GM21717 (cell line): ENCODE measurements around the gene CEP128.

ENCODE experiments used
- ATAC-seq: cut with Tn5 transposase; IDR thresholded peaks from one replicate; pipeline ENCODE4 v1.9.1; 2021; ENCODE audit warnings: mild to moderate bottlenecking, moderate library complexity; ENCODE audit not compliant: unreplicated experiment

The CEP128 gene

DNA sequence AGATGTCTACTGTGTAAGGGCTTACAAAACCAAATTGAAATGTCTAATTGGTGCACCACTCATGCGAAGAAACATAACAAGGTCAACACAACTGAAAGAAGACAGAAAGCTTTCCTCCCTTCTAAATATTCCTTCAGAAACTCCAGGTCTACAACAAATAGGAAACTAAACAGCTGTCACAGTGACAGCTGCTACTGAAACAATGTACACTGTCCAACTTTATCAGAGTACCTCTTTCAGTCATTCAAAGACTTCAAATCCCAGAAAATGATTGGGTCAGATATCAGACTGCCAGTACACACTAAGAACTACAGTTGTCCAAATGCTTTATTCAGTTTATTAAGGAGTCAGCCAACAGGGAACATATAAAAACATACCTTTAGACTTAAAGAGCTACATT, 35.2 kb downstream of the CEP128 start:
- ATAC-seq, result no peak

DNA sequence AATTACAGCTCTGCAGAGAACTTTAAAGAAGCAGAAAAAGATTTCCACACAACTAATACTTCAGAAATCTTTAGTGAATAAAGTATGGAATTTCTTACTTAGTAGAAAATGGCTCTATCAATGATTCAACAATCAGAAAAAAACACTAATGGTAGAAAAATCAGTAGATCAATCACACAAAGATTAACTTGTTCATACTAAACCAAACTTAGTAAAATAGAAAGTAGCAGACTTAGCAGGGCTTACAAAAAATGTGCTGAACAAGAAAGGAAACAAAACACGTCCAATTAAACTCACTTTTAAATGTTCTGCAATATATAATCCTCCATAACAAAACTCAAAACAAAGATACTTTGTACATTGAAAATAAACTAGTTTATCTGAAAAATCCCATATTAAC, 38.9 kb downstream of the CEP128 start:
- ATAC-seq, result no peak

DNA sequence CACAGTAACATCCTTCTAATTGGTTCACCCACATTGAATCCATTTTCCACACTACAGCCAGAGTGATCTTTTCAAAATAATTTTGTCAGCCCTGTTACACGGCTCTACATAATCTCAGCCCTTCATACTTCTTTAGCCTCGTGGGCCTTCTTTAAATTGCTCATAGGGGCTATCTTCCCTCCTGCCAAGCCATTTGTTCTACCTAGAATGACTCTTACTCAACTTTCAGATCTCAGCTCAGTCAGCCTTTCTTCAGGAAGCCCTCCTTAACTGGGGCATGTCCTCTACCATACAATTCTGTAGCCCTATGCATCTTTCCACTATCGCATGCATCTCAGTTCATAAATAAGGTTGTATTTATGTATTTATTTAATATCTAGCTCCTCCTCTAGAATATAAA, 39.7 kb downstream of the CEP128 start:
- ATAC-seq, result no peak

DNA sequence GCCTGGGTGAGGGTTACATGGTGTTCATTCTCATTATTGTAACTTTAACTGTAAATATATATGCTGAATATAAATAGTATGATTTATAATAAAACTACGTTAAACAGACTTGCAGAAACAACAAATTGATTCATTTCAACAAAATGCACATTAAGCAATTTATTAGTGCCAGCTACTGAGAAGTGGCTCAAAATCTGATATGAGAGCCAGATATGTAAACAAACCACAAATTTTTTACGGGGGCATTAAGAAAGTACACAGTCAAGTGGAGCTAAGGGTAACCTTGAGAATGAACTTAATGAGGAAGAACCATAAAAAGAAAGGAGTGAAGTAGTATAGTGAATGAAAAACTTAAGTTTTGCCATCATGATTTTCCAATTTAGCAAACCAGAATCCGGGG, 40.3 kb downstream of the CEP128 start:
- no peak for ATAC-seq

DNA sequence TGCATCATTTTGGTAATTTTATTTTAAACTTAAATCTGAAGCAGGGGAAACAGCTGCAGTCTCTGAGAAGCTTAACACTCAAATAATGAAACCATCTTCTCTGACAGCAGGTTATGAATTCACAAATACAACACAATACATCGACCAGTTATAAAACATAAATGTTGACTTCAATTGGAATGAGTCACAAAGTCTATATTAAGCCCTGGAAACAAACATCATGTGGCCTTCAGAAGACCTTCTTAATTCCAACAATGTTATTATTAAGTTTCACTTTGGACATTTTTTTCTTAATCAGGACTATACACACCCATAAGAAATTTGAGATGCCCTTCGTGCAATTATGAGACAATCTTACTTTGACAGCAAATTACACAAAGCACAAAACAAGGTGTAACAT, 68.9 kb downstream of the CEP128 start:
- ATAC-seq, result no peak

DNA sequence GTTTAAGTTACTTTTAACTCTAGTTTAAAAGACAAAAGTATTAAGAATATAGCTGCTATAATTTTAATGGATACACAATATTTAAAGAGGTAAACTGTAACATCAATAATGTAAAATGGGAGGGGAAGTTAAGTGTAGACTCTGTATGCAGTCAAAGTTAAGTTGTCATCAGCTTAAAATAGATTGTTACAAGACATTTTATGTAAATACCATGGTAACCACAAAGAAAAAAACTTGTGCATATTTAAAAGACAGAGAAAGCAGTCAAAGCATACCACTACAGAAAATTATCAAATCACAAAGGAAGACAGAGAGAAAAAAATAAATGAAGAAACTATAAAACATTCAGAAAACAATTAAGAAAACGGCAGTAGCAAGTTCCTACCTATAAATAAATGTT, 73.3 kb downstream of the CEP128 start:
- ATAC-seq, result no peak

DNA sequence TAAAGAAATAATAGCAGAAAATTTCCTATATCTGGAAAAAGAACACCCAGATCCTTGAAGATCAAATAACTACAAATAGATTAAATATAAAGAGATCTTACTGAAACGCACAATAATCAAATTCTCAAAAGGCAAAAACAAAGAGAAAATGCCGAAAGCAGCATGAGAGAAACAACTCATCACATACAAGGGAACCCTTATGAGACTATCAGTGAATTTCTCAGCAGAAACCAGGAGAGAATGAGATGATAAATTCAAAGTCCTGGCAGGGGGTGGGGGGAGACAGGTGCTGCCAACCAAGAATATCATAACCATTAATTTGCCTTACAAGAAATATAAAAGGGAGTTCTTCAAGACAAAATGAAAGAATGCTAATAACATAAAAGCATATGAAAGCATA, 73.7 kb downstream of the CEP128 start:
- ATAC-seq, result no peak

DNA sequence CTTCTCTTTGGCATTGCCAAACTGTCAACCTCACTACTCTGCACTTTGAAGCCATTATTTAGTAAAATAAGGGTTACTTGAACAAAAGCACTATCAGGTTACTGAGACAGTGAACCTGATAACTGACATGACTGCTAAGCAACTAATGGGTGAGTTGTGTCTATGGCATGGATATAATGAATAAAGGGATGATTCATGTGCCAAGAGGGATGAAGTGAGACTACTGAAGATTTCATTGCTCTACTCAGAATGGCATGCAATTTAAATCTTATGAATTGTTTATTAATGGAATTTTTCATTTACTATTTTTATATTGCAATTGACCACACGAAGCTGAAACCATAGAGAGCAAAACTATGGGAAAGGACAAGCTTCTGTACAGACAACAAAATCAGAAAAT, 74.4 kb downstream of the CEP128 start:
- no peak for ATAC-seq

DNA sequence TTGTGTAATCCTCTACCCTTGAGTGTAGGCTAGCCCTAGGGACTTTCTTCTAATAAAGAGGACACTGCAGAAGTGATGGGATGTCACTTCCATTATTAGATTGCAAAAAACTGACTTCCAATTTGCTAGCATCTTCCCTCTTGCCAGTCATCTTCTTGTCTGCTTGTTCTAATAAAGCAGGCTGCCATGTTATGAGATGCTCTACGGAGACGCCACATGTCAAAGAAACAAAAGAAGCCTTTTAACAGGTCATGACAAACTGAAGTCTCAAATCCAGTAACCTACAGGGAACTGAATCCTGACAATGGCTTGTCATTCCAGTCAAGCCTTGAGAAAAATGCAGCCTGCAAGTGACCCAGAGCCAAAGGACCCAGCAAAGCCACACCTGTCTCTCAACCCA, 76.0 kb downstream of the CEP128 start:
- ATAC-seq, result no peak

DNA sequence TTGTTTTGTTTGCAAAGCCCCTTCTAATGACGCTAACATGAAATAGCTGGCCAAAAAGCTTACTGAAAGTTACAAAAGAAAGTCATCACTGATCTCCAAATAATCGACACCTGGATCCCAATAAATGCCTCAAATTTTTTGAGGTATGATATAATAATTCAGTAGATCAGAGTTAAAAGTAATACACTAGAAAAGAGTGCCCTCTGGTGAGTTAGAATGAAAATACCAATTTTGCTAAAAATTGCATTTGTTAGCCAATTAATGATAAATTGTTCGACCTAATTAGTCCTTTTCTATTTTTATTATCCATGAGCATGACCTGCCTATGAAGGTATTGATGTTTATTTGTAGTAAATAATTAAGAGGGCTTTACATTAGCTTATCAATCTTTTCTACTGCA, 78.6 kb downstream of the CEP128 start:
- no peak for ATAC-seq

DNA sequence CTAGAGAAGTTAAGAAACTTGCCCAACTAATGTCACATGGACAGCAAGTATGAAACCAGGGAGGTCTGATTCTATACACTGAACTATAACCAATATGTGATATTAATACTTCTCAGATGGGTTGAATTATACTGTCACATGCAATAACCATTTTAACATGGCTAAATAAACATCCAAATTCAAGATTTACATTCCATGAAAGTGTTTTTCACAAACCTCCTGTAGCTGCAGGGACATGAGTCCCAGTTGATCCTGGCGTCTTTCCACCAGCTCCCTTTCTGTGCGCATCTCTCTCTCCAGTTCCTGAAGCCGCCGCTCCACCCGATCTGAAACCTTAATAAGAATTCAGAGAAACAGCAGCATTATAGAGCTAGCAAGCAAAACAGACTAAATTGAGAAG, 79.0 kb downstream of the CEP128 start:
- ATAC-seq, result no peak

DNA sequence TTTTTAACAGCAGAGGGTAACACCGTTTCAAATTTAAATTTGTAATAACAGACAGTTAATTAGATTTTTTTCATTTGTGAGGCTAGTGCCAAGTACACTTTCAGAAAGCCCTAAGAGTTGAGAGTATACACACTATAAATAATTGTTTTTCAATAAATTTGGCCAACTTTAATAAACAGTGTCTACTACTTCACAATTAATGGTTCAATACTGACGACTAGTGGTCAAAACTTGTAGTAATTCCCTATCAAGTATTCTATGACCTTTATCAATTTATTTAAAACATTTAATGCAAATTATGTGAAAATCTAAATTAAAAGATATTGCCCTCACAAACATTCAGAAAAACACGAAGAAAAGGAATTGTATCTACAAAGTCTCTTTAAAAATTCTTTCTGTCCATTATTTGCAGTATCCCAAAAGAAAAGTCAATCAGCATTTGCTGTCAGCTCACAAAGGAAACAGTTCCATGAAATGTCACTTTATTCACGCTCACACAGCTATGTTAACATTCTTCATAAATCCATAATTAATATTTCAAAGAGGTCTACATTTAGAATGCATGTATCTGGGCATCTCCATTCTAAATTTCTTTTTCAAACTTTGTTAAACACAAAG, 91.2 kb downstream of the CEP128 start:
- ATAC-seq, result no peak

DNA sequence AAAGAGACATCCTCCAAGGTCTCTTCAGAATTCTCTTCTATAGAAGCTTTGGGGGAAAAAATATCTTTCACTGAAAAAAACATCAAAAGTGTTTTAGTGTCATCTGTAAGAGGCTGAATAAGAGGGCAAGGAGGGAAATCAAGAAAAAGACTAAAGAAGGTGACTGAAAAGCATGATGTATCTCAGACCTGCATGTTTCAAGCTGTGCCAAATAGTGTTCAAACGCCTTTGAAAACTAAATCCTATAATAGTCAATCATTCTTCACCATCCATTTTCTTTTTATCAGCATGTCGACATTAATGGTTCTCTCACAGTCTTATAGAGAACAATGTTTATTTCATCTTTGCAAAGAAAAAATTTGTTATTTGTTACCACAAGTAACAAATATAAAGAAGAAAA, 94.5 kb downstream of the CEP128 start:
- no peak for ATAC-seq

DNA sequence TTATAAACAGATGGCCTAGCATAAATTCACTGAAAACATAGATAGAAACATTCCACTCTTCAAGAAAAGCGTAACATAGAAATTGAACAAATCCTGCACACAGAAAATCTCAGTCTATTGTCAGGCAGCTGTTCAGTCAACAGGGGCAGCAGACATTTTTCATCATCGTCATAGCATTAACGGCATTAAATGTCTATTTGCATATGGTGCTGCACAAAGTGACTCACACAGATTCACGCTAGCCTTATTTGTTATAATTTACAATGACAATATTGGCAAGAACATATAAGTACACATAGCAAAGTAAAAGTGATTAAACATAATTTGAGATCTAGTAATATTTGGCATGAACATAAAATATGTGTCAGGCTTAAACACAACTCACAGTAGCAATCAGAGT, 95.7 kb downstream of the CEP128 start:
- no peak for ATAC-seq

DNA sequence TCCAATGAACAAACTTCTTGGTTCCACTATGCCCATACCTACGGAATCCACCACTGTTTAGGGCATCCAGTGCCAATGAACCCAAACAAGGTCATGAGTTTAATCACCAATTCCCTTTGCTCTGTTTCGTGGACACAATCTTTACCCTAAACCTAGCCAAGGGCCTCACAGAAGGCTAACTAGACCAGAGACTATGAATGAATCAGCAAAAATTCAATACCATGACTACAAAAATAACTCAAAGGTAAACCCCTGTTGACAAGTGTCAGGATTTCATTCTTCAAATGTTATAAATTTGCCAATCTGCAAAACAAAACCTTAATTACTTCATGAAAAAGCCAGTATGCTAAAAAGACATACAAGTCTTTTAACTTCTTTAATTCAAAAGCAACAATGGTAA, 96.7 kb downstream of the CEP128 start:
- no peak for ATAC-seq

DNA sequence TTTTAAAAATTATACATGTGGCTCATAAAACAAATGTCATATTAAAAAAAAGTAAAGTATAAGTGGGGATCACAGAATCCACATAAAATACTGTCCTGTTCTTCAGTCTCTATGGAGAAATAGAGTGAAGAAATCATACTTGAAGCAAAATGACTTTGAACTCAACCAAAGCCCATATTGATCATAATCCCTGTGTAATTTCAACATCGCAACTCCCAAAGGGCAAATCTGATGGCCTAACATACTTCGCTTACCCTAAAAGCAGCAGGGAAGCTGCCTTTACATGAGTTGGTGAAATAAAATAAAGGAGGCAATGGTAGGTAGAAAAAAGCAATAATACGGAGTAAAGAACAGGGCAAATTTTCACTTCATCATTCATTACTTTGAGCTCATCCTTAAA, 101.8 kb downstream of the CEP128 start:
- no peak for ATAC-seq

DNA sequence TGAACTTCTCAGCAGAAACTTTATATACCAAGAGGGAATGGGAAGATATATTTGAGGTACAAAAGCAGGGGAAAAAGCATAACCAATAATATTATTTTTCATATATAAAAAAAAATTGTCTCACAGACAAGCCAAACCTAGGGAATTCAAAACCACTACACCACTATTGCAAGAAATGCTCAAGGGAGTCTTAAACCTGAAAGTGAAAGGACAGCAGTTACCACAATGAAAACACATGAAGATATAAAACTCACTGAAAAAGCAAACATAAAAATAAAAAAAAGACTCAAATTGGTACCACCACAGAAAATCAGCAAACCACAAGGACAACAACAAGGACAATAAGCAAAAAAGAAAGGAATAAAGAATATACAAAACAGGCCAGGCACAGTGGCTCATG, 131.9 kb downstream of the CEP128 start:
- no peak for ATAC-seq

DNA sequence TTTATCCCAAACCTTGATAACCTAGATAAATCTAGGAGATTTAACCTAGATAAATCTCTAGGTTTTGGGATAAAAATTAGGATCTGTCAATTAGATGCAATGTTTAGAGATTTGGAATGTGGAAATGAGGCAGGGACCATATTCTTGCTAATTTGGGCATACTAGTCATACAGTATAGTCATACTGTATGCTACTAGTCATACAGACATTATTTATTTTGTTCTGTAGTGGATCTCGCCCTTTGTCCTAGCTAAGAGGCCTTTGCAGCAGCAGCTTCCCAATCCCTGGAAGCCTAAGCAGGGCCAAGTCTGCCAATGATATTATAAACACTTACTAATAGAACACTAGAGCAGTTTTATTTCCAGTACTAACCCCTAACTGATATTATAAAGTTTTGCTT, 136.4 kb downstream of the CEP128 start:
- ATAC-seq, result no peak

DNA sequence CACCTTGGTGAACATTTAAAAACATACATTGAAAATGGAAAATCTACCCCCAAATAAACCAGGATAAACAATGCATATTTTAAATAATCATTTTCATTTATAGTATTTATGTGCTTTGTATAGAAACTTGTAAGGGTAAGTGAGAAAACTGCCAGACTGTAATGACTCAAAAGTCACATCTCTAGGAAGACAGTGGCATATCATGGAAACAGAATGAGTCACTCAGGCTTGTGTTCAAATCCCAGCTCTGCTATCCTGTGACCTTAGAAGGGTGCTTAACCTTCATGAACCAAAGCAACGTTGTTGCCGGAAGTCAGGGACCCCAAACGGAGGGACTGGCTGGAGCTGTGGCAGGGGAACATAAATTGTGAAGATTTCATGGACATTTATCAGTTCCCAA, 142.7 kb downstream of the CEP128 start:
- ATAC-seq, result no peak

DNA sequence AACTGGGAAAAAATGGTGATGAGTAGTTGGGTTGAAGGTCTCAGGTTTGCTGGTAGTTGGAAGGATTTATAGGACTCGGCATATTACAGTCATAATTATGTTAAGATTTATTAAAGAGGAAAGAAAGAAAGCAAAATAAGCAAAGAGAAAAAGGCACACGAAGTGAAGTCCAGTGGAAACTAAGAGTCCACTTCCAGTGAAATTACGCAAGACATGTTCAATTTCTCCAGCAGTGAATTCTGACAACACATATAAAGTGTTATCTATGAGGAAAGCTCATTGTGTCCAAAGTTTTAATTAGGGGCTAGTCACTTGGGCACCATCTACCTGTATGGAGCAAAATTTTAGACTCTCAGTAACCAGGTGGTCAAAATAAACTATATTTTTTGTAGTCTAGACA, 143.3 kb downstream of the CEP128 start:
- no peak for ATAC-seq

DNA sequence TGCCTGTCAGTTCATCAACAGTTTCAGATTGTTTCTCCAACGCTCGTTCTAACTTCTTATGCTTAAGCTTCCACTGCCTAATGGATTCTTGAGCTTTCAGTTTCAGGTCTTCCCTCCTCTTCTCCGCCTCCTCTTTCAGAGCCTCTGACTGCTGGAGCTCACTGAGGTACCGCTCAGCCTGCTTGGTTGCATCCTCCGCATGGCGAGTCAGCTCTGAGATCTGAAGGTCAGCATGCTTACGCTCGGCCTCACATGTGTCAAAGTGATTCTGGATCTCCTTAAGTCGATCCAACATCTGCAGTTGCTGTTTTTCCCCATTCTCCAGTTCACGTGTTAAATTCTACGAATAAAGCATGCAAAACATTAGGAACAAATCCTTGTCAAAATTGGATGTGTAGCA, 148.8 kb downstream of the CEP128 start:
- ATAC-seq, result no peak

DNA sequence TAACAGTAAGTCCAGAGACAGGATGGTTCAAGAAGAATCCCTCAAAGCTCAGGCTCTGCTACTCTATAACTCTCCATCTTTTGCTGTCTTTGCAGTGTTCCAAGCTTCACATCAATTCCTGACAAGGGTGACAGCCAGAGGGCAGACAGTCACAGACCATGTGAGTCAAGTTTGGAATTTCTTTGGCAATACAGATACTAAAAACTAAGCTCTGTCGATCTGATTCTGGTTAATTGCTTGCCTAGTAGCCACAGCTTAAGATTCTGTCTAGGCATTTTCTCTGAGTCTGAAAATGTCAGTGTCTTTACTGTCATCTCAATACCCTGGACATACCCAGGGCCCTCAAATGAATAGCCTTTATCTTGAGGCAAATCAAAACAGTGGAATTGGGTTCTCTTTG, 153.7 kb downstream of the CEP128 start:
- ATAC-seq, result no peak

DNA sequence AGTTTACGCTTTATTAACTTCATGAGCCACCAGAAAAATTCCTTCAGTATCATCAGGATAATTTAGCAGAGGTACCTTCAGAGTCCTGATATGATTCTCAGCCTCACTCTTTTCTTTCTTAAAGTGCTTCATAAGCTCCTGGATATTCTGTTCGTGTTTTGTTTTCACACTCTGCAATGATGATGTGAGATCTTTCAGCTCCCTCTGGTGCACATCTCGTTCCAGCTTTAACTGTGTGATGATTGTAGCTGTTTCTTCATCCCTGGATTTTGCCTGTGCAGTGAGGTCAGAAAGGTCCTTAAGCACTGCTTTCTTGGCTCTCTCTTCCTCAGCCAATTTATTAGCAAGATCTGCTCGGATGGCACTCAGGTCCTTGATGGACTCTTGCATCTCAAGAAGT, 156.7 kb downstream of the CEP128 start:
- ATAC-seq, result no peak

DNA sequence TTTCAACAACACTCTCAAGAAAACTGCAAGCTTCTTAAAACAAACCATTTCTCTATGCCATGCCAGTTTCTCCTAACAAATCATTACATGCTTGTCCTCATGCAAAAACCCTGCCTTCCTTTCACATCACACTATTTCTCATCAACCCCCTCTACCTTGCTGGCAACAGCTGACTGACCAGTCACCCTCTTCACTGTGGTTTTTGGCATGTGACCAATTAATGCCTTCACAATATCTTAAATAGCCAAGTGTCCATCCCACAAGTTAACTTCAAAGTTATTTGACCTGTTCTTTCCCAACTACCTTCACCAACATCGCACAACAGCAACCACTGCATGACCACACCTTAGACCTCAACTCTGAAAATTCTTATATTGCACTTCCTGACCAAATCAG, 159.6 kb downstream of the CEP128 start:
- no peak for ATAC-seq
